Prostate gland (tissue), 2 donors: Measurements from ENCODE around the gene QRICH2. TPM values are rescaled to one million over a fixed set of nuclear protein-coding genes. Genes with fewer than 3 reads are reported as not detected.

Experiments used
- DNase-seq: peaks from one replicate; pipeline ENCODE4 v3.0.0-alpha.2; 2019; ENCODE audit warnings: low spot score
- H3K27ac ChIP-seq, 2 donors: fragments of 200-600 bp; sonication (generic); 2 replicates each; pipeline ENCODE4 v1.5.1; 2017 to 2019
- H3K27me3 ChIP-seq: fragments of 200-600 bp; sonication (generic); replicated peaks from 2 replicates; pipeline ENCODE4 v1.5.1; 2019; ENCODE audit not compliant: insufficient read depth
- H3K36me3 ChIP-seq, 2 donors: fragments of 200-600 bp; sonication (generic); 1 replicate in 1 of 2; 2 replicates in 1 of 2; pipeline versions ENCODE4 v1.5.1 to v1.8.1; 2017 to 2019
- H3K4me1 ChIP-seq: fragments of 200-600 bp; sonication (generic); replicated peaks from 2 replicates; pipeline ENCODE4 v1.5.1; 2019
- H3K4me3 ChIP-seq, 2 donors: fragments of 200-600 bp; sonication (generic); 2 replicates each; pipeline ENCODE4 v1.5.1; 2017 to 2019
- H3K9me3 ChIP-seq: fragments of 200-600 bp; sonication (generic); 2 replicates; pipeline ENCODE4 v1.5.1; 2017
- POLR2A ChIP-seq: fragments of 450-650 bp; IDR thresholded peaks from one replicate; pipeline ENCODE4 v1.6.1; 2016; ENCODE audit warnings: antibody characterized with exemption, mild to moderate bottlenecking
- POLR2AphosphoS5 ChIP-seq: sonication (generic); formaldehyde crosslinking; IDR thresholded peaks from one replicate; pipeline ENCODE4 v1.6.1; 2017; ENCODE audit warnings: antibody characterized with exemption
- WGBS: methylation state at CpG from one replicate; pipeline ENCODE4 v1.1.5; 2018; 5-methylcytosine and 5-hydroxymethylcytosine counted together
- intact Hi-C: fragments of 100-400 bp; cut with DNase I; formaldehyde crosslinking; loops from one replicate; pipeline ENCODE4 v1.14.2; 2022
- total RNA-seq, 2 donors: library from RNA; depleted of rRNA; stranded (reverse); fragments of >200 nt; gene quantifications; one replicate each; pipeline ENCODE4 v1.1.0, GENCODE V29; 2016
- TF ChIP-seq, protein P1 (sequence below), 4 experiments: fragments of 200-600 bp in 2 of 4; fragments of 450-650 bp in 2 of 4; sonication (generic) in 2 of 4; IDR thresholded peaks; 1 replicate in 3 of 4; 2 replicates in 1 of 4; pipeline ENCODE4 v1.5.1; 2016 to 2019; ENCODE audit warnings: antibody characterized with exemption in 4 of 4, mild to moderate bottlenecking in 2 of 4, moderate library complexity in 2 of 4

Gene QRICH2
- total RNA-seq, 2 donors from 2014 or later: 3.1 to 9.8 TPM

GRCh38 chr17:76337413-76337777 lies 29.3 kb upstream of the QRICH2 start:
- TF ChIP-seq POLR2AphosphoS5 (no peak), POLR2A (no peak)
- TF ChIP-seq, protein P1, sequence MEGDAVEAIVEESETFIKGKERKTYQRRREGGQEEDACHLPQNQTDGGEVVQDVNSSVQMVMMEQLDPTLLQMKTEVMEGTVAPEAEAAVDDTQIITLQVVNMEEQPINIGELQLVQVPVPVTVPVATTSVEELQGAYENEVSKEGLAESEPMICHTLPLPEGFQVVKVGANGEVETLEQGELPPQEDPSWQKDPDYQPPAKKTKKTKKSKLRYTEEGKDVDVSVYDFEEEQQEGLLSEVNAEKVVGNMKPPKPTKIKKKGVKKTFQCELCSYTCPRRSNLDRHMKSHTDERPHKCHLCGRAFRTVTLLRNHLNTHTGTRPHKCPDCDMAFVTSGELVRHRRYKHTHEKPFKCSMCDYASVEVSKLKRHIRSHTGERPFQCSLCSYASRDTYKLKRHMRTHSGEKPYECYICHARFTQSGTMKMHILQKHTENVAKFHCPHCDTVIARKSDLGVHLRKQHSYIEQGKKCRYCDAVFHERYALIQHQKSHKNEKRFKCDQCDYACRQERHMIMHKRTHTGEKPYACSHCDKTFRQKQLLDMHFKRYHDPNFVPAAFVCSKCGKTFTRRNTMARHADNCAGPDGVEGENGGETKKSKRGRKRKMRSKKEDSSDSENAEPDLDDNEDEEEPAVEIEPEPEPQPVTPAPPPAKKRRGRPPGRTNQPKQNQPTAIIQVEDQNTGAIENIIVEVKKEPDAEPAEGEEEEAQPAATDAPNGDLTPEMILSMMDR (IDR thresholded peaks at IDR 0.05): no peak
- no peak for DNase-seq
- intact Hi-C loops: loop anchor here (10.0 kb wide), 1 partner anchor 687 kb away; no protein-coding TSS in a partner anchor
- no peaks in the 10 kb centered on the region for H3K27me3 ChIP-seq
- H3K4me1 ChIP-seq: no peaks in the 10 kb centered on the region
- H3K9me3 ChIP-seq: no peaks in the 10 kb centered on the region
- H3K36me3 ChIP-seq: no peaks in the 10 kb centered on the region
- no peak overlapping the region for H3K27ac ChIP-seq
- 83% methylated on average over 6 of the region's 6 CpGs for WGBS
- no peak overlapping the region for H3K4me3 ChIP-seq

- no peak overlapping the region for H3K4me3 ChIP-seq
- no peak overlapping the region for H3K27ac ChIP-seq
- H3K36me3 ChIP-seq: no peaks in the 10 kb centered on the region
- WGBS: 84% methylated on average over 7 of the region's 7 CpGs
- H3K4me1 ChIP-seq: no peaks in the 10 kb centered on the region
- no peaks in the 10 kb centered on the region for H3K27me3 ChIP-seq
- intact Hi-C loops: loop anchor here (10.0 kb wide), 1 partner anchor 688 kb away; no protein-coding TSS in a partner anchor
- DNase-seq: no peak
- TF ChIP-seq, protein P1 (IDR thresholded peaks at IDR 0.05): no peak
- TF ChIP-seq POLR2AphosphoS5: no peak
- no peaks in the 10 kb centered on the region for H3K9me3 ChIP-seq
These were observed 28.8 kb upstream of the QRICH2 start for GRCh38 chr17:76336756-76337412.

- no peaks in the 10 kb centered on the region for H3K9me3 ChIP-seq
- intact Hi-C loops: loop anchor here (10.0 kb wide), 1 partner anchor 689 kb away; no protein-coding TSS in a partner anchor
- WGBS: 96% methylated on average over 9 of the region's 9 CpGs
These were observed 27.8 kb upstream of the QRICH2 start for GRCh38 chr17:76335716-76336381.

GRCh38 chr17:76333673-76334505 lies 25.8 kb upstream of the QRICH2 start:
- Histone ChIP-seq H3K9me3 (no peaks in the 10 kb centered on the region), H3K36me3 (no peaks in the 10 kb centered on the region), H3K27me3 (no peaks in the 10 kb centered on the region), H3K4me3 (no peak overlapping the region), H3K4me1 (no peaks in the 10 kb centered on the region), H3K27ac (no peak overlapping the region)
- 86% methylated on average over 11 of the region's 11 CpGs for WGBS
- intact Hi-C loops: loop anchor here (10.0 kb wide), 1 partner anchor 691 kb away; no protein-coding TSS in a partner anchor
- DNase-seq: no peak
- TF ChIP-seq POLR2A (no peak), POLR2AphosphoS5 (no peak)

More at GRCh38 chr17:76335716-76336381, 27.8 kb upstream of the QRICH2 start:
- Histone ChIP-seq H3K27me3 (no peaks in the 10 kb centered on the region), H3K27ac (no peak overlapping the region), H3K36me3 (no peaks in the 10 kb centered on the region), H3K4me1 (no peaks in the 10 kb centered on the region), H3K4me3 (no peak overlapping the region)
- no peak for DNase-seq
- no peak for TF ChIP-seq POLR2A
- TF ChIP-seq, protein P1 (IDR thresholded peaks at IDR 0.05): no peak
- TF ChIP-seq POLR2AphosphoS5: no peak

DNA sequence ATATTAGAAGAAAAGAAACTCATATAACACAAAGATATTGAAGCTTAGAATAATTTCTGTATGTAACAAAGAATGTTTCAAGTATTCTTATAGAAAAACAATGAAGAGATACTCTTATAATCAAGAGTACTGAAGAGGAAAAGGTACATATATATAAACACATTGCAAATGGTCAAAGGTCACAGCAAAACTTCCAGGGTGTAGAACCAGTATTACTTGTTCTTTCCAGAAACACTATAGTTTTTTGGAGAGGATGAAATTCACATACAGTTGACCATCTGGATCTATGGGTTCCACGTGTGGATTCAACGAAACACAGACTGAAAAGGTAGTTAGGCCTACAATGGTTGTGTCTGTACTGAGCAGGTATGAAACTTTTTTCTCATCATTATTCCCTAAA lies 23.0 kb upstream of the QRICH2 start:
- no peaks in the 10 kb centered on the region for H3K36me3 ChIP-seq

More for the DNA sequence above, 23.0 kb upstream of the QRICH2 start:
- no peak overlapping the region for H3K27ac ChIP-seq
- no peak for TF ChIP-seq POLR2AphosphoS5
- no peak for TF ChIP-seq POLR2A
- TF ChIP-seq, protein P1 (IDR thresholded peaks at IDR 0.05): no peak
- no peak for DNase-seq
- no peak overlapping the region for H3K4me3 ChIP-seq
- H3K4me1 ChIP-seq: no peaks in the 10 kb centered on the region
- H3K27me3 ChIP-seq: no peaks in the 10 kb centered on the region
- WGBS: 73% methylated on average over 2 of the region's 2 CpGs
- no peaks in the 10 kb centered on the region for H3K9me3 ChIP-seq
- intact Hi-C loops: loop anchor here (10.0 kb wide), 1 partner anchor 694 kb away; no protein-coding TSS in a partner anchor
